Muscle of back (tissue), 11 donors: ENCODE results near the gene TTC9B. TPM values are rescaled to one million over a fixed set of nuclear protein-coding genes. Genes with fewer than 3 reads are reported as not detected.
"Not testable (repeated sequence)": the region's sequence is repeated elsewhere in the genome, so short reads cannot be mapped to it uniquely, and the experiment has no call there.

ENCODE experiments used
- DNase-seq, 3 donors: peaks; one replicate each; pipeline versions ENCODE4 v3.0.0 to v3.0.0-alpha.2; 2013
- polyA plus RNA-seq, 10 donors: library from polyadenylated mRNA; unstranded; fragments of 120-200 nt; gene quantifications; one replicate each; pipeline ENCODE4 v1.2.1, GENCODE V29; 2013; ENCODE audit not compliant: insufficient read length in 10 of 10

Gene TTC9B
- polyA plus RNA-seq, 10 donors, result 0.05 to 0.27 (median 0.14) TPM; not detected in 5

DNA sequence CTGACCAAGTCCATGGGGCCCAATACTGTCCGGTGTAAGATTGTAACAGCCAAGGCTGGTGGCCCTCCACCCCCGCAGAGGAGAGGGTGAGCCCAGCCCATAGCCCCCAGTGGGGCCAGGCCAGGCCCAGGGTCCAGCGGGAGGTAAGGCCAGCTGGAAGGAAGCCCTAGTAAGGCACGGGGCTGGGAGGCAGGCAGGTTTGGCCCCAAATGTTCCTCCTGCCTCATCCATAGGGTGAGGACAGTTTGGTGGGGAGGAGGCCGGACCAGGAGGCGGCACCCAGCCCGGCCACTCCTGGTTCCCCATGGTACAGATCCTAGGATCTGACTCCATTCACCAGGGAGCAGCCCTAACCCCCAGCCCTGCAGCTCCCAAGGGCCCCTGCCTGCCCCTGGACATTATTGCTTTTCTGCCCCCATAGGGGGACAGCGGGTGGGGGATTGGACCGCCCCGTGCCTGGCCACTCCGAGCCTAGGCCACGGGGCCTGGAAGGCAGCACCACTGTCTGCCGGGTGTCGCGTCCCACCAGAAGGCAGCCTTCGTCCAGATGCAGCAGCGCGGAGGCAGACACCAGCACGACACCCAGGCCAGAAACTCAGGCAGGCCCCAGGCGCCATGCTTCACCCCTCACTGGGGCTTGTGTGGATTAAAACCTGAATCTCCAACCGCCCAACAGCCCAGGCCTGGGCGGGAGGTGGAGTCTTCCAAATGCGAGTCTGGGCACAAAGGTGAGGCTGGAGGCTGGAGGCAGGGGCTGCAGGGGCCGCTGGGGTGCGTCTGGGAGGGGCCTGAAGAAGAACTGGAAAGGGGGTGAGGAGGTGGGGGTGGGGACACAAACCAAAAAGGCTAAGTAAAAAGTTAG, 15.0 kb upstream of the TTC9B start:
- no peak for DNase-seq

DNA sequence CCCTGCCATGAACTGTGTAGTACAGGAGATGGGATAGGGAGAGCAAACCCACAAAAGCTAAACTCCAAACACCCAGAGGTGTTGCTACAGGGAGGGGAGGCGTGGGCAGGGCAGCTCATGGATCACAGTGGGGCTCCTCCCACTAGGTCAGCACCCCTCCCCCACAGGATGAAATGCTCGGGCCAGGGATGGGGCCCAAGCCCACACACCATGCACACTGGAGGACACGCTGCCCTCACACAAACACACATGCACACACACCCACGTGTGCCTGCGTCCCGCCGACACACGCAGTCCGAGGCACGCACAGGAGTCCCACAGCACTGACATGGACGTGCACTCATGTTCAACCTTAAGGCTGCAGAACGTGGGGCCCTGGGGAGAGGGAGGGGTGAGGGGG, 14.3 kb upstream of the TTC9B start:
- DNase-seq, result no peak

DNA sequence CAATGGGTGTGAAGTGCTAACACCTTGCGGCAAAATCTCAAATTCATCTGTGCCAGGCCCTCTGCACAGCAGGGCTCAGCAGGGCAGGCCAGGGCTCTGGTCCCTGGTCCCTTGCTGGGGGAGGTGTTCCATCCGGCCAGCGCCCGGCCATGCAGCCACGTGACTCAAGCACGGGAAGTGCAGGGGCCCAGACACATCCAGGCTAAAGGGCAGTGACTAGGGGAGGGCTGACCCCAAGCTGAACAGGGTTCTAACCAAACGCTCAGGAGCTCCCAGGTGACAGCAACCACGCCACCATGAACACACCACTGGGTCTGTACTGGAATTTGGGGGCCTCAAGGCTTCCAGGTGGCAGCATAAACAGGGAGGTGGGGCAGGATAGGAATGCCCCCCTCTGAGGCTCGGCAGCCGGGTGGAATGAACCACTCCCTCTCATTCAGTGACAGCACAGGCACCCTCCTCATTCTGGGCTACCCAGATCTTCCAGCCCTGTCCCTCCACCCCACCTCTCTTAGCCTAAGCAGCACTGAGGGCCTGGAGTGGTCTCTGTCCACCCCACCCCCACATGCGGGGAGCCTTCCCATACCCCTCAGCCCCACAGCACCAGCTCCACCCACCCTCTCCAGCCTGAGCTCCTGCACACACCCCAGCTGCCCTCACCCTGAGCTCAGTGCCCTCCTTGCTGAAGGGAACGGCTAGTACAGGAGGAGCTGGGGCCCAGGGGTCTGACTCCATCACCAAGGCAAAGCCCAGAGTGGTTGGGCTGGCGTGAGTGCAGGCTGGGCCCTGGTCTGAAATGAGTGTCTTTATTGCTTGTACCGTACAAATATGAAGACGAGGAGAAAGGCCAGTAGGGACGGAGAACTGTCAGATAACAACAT, 13.6 kb upstream of the TTC9B start:
- no peak for DNase-seq

DNA sequence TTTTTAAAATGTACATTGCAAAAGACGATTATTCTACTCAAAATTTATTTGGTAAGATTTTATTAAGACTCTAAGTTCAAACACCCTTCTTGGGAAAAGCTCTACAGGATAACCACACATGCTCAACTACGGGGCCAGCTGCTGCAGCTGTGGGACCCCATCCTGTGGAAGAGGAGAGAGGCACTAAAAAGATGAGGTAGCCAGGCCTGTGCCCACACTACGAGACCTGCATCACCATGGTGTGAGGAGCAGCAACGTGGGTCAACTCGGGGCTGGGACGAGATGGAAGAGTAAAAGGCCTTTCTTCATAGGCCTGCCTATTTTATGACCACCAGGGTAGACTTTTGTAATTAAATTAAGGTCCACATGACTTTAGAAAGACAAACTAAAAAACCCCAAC, 12.9 kb upstream of the TTC9B start:
- DNase-seq, result no peak

DNA sequence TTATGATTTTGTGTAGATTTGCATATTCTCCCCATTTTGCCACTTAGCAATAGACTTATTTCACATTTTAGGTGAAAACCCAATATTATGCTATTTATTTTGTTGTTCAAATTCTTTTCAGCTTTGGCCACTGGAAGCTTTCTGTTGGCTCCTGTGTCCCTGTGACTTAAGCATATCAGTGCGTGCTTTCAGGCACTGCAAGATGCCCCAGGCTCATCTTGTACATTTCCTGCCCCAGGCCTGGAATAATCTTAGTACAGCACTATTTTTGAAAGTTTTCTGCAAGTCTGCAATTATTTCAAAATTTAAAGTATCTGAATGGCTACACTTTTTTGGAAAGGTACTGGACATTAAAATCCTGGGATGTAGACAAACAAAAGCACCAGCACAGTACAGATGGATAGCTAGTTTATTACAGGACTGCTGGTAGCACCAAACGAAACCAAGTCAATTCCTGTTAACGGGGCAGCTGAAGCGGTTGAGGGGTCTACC, 11.8 kb upstream of the TTC9B start:
- no peak for DNase-seq

DNA sequence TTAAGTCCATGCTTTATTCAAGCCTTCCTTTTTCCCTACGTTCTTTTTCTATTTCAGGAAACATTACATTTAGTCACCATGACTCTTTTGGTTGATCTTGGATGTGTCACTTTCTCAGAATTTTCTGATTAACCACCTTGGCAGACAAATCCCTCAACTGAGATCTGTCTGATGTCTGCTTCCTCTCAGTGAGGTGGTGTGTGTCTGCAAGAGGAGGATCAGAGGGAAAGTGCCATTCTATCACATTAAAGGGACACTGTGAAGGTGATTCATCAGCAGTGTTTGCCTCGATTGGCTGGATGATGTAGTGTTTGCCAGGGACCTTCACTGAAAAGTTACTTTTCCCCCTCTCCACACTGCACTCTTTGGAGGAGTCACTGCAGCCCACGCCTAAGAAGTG, 11.3 kb upstream of the TTC9B start:
- peak in 1 of 3 donors; percentile 17 for DNase-seq

DNA sequence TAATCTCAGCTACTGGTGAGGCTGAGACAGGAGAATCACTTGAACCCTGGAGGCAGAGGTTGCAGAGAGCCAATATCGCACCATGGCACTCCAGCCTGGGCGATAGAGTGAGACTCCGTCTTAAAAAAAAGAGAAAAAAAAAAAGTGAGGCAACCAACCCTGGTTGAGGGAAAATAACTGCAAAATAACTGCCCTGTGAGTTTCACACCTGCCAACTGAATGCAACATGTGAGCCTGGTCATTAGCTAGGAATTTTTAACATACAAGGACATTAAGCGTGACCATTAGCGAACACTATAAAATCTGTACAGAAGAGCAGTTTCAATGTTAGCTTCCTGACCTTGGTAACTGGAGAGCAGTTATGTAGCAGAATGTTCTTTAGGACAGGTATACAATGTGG, 10.7 kb upstream of the TTC9B start:
- DNase-seq, result no peak

DNA sequence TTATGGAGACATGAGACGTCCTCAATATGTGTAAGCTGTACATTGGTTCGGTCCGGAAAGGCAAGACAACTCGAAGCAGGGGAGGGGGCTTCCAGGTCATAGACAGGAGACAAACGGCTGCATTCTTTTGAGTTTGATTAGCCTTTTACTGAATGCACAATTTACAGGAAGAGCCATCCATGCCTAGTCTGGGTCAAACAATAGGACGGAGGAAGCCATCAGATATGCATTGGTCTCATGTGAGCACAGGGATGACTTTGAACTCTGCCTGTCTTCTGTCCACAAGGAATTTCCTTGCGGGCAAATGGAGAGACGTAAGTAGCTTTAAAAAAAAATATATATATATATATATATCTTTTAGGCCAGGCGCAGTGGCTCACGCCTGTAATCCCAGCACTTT, 10.2 kb upstream of the TTC9B start:
- DNase-seq, result no peak

DNA sequence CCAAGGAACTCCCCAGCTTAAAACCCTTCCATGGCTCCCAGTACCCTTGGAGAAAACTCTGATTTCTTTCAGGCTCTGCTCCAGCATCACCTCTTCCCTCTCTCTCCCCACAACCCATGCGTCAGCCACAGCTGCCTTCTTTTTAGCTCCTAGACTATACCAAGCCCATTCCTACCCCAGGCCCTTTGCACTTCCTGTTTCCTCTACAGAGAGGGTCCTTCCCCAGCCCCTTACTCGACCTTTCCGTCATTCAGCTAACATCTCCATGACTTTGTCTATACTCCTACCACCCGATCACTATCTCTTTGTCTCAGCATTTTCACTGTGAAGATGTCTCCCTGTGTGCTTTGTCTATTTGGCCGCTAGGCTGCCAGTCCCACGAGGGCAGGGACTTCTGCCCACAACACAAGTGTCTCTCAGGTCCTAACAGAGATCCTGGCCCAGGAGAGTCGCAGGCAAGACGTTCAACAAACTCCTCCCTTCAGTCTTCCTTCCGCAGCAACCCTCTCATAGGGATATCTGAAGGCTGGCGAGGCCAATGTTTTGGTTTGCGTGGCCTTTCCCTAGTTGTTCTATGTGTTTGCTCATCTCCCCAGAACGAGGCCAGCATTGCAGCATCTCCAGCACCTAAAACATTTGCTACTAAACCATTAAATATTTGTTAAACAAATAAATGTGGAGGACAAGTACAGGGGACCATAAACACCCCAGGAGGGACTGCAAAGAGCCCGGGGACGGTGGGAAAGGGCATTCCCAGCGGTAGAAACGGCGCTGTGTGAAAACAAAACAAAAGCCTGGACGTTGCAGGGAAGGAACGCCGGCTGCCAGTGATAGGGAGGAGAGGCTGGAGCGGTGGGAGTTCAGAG, 7.5 kb upstream of the TTC9B start:
- peak in 1 of 3 donors; percentile 52 for DNase-seq

DNA sequence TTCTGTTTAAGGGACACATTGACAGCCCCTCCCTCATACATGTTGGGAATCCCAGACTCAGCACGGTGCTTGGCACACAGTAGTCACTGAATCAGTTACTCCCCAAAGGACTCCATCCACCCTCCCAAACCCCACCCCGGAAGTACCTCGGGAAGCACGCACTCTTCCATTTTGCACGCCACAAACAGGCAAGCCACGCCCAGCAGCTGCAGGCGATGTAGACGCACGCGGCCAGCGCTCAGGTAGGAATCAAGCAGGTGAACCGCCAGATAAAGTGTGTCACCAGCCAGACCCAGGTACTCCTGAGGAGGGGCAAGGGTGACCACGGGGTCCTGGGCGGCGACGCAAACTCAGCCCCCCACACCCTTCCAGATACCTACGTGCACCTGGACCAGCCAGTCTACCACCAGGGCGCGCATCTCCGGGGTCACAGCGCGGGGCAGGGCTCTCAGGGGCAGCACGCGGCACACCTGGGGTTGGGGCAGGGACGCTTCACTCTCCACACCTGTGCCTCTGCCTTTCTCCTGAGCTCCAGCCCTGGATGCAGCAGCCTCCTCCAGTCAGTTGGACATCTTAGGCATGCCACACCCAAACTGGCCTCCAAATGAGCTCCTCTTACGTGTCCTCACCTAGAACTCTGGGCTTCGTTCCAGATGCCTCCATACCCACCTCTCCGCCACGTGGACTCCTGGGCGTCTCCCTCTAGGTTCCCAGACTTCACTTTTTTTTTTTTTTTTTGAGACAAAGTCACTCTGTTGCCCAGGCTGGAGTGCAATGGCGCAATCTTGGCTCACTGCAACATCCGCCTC, 6.4 kb upstream of the TTC9B start:
- no peak for DNase-seq

DNA sequence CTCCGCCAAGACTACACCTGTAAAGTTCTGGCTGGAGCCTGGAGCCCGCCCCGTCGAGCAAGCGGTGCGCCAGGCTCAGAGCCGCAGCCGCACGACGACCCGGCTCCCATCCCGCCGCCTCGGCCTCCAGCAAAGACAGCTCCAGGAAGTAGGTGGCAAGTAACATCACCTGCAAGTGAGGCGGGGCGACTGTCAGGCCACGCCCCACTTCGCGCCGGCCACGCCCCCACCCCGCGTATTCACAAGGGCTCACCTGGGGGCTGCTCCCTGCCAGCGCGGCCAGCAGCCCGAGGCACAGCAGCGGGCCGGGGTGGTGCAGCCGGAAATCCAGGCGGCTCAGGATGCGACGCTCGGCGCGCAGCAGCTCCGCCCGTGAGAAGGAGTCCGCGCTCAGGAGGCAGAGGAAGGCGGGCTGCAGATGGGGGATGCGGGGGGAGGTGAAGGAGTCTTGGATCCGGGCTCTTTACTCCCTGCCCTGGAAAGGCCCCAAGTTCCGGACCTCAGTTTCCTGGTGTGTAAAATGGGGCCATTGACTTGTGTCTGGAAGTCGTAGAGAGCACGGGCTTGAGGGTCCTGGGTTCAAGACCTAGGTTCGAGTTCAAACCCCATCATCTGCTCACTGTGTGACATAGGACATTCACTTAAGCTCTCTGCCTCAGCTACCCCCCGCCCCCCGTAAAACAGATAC, 5.1 kb upstream of the TTC9B start:
- no peak for DNase-seq

DNA sequence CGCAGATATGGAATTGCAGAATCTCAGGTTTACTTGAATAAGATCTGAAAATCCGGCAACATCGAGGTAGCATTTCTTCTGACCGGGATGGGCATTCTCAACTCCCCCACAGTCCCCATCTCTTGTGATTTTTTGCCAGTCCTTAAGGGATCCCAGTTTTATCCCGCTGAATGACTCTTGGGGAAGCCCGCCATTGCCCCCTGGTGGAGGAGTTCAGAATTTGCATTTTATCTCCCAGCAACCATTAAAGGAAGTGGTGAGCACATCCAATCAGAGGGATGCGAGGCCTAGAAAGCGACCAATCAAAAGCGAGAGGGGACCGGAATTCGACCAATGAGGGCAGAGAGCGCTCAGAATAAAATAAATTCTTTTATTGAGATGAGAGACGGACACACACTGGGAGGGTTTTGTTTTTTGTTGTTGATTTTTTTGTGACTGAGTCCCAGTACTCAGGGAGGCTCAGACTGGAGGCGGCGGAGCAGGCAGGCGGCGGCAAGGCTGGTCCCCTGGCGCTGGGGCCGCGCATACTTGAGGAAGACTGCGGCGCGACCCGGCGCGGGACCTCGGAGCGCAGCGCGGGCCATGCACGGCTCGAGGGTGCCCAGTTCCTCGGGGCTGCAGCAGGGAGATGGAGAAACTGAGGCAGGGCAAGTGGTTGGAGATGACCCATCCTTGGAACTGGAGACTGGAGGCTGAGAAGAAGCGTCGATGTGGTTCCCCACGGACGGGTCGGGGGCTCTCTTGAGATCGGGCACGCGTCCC, 3.9 kb upstream of the TTC9B start:
- peak; percentile 82 to 86 (median 84) for DNase-seq

DNA sequence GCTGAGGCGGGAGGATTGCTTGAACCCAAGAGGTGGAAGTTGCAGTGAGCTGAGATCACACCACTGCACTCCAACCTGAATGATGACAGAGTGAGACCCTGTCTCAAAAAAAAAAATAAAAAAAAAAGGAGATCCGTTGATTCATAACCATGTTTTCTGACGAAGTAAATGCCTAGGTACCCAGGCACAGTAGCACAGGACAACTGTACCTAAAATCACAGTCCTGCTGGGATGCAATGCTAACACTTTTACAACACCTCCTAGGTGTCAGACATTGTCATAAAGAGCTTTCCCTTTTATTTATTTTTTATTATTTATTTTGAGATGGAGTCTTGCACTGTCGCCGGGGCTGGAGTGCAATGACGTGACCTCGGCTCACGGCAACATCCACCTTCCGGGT, 2.5 kb upstream of the TTC9B start:
- DNase-seq, result no peak

DNA sequence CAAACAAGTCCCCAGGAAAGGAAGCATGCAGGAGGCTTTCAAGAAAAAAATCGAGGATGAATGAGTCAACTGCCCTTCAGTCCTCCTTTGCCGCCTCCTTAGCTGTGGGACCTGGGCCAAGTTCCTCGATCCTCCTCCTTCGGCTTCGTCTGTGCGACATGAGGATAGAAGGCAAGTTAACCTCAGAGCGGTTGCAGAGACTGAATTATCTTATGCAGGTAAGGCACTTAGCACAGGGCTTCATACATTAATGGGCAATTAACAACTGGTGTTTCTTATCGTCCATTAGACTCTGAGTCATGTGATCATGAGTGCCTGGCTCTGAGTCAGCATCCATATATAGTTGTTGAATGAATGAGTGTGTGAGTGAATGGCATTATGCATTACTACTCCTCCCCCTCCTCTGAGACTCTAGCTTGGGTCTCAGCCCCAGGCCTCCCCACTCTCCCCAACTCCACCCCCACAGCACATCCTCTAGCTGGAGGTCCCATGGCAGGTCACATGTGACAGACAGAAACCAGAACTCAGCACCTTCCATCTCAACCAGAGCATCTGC, 1.6 kb upstream of the TTC9B start:
- DNase-seq, result peak in 1 of 3 donors; percentile 28

DNA sequence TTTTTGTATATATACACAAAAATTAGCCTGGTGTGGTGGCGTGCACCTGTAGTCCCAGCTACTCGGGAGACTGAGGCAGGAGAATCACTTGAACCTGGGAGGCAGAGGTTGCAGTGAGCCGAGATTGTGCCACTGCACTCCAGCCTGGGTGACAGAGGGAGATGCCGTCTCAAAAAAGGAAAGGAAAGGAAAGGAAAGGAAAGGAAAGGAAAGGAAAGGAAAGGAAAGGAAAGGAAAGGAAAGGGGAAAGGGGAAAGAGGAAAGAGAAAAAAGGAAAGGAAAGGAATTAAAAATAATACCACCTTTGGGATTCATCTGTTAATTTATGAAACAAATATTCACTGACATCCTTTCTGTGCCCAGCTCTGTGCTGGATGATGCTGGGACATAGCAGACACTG, 845 bp upstream of the TTC9B start:
- DNase-seq, result not testable (repeated sequence)

DNA sequence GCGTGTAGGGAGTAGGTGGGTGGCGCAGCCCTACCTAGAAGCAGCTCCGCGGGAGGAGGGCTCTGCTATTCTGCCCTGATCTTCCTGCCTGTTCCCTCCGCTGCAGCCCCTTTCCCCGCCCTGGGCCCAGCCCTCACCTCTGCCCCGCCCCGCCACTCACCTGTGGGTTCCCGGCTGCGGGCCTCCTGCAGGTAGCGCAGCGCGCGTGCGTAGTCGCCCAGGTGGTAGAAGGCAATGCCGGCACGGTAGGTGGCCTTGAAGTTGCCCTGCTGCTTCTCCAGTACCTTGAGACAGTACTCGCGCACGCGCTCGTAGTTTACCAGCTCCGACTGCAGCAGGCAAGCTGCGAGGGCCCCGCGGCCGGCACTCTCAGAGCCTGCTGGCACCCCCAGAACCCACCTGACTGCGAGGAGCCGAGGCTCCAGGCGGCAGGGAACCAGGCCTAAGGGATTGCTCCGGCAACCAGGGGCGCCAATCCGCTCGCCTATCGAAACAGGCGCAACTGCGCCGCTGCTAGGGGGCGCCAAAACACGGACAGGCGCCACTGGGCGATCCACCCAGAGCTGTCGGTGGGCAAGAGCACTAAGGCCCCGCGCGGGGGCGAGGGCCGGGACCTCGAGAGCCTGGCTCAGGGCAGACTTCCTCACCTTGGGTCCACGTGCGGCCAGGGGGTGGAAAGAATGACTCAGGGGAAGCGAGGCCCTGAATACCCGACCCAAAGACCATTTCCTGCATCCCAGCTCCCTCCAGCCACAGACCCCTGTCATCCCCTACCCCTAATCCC, 965 bp downstream of the TTC9B start:
- DNase-seq, result no peak

DNA sequence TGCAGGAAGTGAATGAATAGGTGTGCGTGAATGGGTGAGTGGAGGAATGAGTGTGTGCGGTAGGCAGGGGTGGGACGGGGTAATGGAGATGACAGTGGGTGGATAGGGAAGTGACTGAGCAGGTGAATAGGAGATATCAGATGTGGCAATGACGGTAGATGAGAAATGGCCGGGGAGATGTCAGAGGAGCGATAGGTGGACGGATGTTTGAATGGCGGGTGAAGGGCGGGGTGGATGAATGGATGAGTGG, 1.5 kb downstream of the TTC9B start:
- DNase-seq, result no peak

DNA sequence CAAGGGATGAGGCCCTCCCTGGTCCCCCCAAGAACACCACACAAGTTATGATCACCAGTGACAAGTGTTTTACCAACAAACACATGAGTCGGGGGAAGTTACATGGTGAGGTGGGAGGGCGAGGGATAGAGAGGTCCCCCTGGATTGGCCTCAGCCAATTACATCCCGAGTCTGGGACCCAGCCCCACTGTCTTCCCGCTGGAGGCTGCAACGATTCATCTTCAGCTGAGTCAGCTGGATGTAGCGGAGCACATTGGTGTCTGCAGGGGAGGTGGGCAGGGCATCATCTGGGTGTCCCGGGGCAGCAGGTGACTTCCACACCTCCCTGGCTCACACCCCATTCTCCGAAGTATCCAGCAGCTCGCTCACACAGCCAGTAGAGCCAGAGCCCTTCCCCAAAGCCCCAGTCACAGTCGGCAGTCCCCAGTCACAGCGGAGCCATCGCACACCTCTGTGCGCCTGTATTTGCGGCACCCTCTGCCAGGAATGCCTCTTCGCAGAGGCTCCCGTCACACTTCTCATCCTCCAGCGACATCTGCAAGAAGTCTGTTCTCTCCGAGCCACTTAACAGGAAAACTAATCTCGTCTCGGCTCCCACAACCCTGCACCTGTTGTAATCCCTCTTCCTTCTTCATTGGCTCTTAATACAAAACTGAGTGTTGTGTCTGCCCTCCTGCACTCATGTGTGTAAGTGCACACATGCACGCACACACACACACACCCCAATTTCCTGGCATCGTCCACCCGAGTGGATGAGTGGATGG, 2.0 kb downstream of the TTC9B start:
- no peak for DNase-seq
